Stimulated activated CD4-positive, alpha-beta T cell treated with anti-CD3 and anti-CD28 coated beads, Interleukin-4, amount 100 ng/mL, for 24 hours (primary cell): ENCODE results near the gene ST8SIA1.
"Not testable (repeated sequence)": the region's sequence is repeated elsewhere in the genome, so short reads cannot be mapped to it uniquely, and the experiment has no call there.

ENCODE experiments used
- DNase-seq: peaks from one replicate; pipeline ENCODE4 v3.0.0-alpha.2; 2020

ST8SIA1 gene, protein sequence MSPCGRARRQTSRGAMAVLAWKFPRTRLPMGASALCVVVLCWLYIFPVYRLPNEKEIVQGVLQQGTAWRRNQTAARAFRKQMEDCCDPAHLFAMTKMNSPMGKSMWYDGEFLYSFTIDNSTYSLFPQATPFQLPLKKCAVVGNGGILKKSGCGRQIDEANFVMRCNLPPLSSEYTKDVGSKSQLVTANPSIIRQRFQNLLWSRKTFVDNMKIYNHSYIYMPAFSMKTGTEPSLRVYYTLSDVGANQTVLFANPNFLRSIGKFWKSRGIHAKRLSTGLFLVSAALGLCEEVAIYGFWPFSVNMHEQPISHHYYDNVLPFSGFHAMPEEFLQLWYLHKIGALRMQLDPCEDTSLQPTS

DNA sequence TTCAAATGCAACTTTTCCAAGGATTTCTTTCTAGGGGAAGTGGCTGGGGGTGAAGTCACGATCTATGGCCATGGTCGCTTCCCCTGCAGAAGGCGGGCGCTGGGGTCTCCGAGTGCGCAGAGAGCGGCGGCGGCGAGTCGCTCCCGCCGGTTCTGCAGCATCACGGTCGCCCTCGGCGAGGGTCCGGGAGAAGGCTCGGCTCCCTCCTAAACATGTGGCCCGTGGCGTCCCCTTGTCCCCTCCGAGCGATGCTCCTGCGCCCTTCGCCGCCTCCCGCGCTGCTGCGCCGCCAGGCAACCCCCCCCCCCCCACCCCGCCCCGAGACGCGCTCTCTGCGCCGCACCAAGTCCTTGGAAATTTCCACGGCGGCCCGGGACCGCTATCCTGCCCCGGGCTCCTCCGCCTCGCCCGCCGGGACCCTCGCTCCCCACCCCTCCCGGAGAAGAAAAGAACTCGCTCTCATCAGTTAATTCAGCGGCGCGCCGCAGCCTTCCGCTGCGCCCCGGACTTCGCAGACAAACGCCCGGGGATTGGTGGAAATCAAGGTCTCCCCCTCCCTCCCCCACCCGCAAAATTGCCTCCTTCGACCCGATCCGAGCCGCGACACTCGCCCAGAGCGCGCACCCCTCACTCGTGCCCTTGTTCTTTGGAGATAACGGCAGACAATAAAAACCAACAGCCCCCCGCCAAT is at the start of gene ST8SIA1:
Gene ST8SIA1 (minus strand): TSS at position 298 of the 691 bp plus-strand sequence. CDS start 475 bp downstream, outside the sequence.
- peak; percentile 52 for DNase-seq

GRCh38 chr12:22380031-22380430 is 45.5 kb upstream of the ST8SIA1 start:
- DNase-seq, result no peak

DNA sequence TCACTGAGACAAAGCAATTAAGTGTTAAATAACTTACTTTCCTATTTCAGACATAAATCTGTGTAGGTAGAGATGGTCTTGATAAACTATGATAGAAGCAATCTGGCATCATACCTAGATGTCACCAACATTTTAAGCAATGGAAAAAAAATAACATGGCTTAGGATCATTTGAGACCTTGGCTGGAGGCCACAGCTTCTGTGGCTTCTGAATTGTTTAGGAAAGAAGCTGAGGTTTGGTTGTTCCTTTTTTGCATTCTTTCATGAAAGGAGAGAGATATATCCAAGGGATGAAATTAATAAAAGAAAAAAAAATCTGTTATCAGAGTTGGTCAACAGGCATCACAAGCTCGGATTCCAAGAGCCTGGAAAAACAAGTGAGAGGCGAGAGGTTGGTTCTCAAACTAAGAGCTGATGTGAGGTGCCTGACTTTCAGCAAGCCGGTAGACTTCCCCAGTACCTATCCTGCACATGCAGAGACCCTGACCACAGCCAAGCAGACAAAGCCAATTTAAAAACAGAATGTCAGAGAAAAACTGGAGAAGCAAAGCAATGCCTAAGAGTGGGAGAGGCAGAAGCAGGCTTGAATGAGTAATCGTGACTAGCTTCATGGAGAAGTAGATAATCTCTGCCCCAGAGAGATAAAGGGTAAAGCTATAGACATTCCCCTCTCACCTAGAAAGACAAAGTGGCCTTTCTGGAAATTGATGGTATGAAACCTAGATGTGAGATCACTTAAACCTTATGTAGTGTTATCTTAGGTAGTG is 43.4 kb upstream of the ST8SIA1 start:
- DNase-seq, result no peak

- not testable (repeated sequence) for DNase-seq
These were observed 42.2 kb upstream of the ST8SIA1 start for GRCh38 chr12:22376596-22377150.

GRCh38 chr12:22374508-22374907 is 40.0 kb upstream of the ST8SIA1 start:
- no peak for DNase-seq

GRCh38 chr12:22372277-22372837 is 37.9 kb upstream of the ST8SIA1 start:
- no peak for DNase-seq

- no peak for DNase-seq
These were observed 31.7 kb upstream of the ST8SIA1 start for GRCh38 chr12:22366181-22366580.

GRCh38 chr12:22361785-22362184 is 27.3 kb upstream of the ST8SIA1 start:
- no peak for DNase-seq

DNA sequence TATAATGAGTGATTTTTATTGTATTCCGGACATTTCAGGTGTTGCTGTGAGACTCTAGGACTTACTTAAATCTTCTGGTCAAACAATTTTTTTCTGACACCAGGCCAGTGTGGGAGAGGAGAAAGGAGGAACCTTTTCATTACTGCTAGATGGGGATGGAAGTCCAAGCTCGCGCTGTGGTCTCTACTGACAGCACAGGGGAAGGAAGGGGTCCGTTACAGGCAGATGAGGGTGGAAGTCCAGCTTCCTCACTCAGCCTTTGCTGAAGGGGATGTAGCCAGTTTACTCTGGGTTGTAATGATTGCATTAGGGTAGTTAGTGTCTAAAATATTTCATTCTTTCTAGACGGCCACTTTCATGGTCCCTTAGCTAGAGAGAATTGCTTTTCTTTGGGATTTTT is 26.3 kb upstream of the ST8SIA1 start:
- DNase-seq, result no peak

GRCh38 chr12:22357531-22357930 is 23.0 kb upstream of the ST8SIA1 start:
- DNase-seq, result no peak

DNA sequence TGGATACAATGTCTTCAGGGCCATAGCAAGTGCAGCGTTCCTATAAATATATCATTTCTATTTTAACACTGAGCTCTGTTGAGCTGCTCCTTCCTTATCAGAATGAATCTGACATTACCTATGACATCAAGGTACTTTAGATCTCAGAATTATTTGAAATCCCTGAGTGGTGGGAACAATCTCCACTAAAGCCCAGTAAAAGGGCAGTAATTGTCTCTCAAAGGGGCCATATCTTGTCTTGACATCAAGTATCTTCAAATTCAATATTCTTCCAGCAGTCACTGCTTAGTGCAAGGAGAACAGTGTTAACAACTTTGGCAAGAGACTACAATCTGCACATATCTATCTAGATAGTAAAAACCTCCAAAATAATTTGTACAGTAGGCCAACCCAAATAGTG is 21.7 kb upstream of the ST8SIA1 start:
- no peak for DNase-seq

- no peak for DNase-seq
These were observed 20.6 kb upstream of the ST8SIA1 start for GRCh38 chr12:22355011-22355580.

DNA sequence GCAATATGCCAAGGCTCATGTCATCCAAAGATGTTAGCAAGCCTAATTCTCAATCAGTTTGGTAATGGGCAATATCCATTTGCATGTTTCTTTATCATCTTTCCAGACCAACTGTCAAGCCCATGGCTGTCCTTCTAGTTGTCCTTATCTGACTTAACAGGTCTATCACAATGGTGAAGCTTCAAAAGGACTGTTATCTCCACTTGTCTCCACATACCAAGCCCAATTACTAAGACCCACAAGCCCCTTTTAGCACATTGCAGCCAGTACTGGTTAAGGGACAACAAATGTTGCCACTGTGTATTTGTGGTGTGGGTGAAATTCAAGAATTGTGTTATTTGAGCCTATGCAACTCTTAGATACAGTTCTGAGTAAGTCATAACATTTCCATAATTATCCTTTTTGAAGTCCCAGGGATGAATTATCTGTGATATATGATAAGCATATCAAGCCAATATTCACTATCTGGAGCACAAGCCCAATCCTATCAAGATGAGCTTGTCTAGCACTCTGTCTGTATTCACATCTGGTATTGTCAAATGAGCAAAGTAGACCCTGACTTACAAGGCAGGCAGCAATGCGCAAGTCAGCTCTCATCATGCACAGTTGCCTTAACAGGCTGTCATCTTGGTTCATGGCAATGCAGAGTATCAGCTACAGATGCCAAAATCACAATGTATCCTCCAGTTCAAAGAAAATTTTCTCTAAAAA is 19.3 kb upstream of the ST8SIA1 start:
- DNase-seq, result no peak

DNA sequence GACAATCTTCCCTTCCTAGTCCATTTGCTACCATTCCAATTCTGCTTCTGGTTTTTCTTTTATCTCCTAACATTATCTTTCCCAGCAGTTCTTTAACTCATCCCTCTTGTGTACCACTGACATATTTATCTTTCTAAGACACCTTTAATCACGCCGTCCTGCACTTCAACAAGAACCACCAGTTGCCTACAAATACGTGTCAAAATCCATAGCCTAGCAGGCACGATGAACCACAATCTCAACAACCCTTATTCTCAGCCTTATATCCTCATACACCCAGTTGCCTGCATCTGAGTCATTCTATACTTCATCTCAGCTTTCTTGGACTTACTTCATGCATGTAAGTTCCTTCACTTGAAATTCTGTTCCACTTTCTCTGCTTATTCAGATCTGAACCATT is 16.4 kb upstream of the ST8SIA1 start:
- DNase-seq, result no peak

- DNase-seq, result no peak
These were observed 13.7 kb upstream of the ST8SIA1 start for GRCh38 chr12:22348208-22348607.

DNA sequence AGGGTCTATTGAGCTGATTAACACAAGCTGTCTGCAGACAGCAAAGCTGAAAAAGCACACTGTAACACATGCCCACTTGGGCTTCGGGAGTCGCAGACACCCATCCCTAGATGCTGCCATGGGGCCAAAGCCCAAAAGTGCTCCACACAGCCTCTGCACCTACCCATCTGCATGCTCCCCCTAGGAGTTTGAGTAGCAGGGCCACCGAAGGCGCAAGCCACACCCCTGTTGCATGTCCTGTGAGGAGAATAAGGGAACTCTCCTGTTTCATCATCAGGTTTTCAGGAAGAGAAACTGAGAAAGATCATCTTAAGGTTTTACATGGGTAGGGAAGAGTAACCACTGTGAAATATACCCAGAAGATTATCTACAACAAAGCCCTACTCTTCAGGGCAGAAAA is 5.6 kb upstream of the ST8SIA1 start:
- no peak for DNase-seq

DNA sequence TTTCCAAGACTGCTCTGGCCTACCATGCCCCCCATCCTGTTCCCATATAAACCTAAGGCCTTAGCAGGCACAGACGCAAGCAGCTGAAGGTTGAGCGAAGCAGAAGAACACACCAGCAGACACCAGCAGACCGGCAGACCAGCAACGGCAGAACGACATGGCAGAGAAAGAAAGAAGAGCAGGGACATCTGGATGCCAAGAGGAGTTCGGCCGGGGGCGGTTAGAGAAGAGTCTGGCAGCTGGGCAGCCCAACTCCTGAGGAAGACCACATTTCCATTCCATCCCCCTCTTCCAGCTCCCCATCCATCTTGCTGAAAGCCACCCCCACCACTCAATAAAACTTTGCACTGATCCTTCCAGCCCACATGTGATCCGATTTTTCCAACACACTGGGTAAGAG is 5.2 kb upstream of the ST8SIA1 start:
- no peak for DNase-seq

GRCh38 chr12:22335794-22336166 is 1.3 kb upstream of the ST8SIA1 start:
- DNase-seq, result no peak

- peak; percentile 29 for DNase-seq
These were observed 646 bp downstream of the ST8SIA1 start for GRCh38 chr12:22333713-22334409.

GRCh38 chr12:22333186-22333712 is 1.3 kb downstream of the ST8SIA1 start:
- DNase-seq, result no peak

DNA sequence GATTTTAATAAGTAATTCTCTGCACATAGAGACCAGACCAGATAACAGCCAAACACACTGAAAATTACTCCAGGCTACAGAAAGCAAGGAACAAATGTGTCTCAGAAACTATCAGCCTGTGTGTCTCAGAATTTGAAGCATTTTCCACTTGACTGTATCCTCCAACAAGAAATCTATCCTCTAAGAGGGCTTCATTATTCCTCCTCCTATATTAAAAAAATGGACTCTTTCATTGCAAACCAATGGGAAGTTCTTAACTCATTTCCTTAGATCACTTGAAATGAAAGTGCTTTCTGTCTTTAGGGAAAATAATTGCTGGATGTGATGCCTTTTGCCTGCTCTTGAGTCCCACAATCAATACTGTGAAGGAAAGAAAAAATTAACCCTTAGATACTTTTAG is 2.3 kb downstream of the ST8SIA1 start:
- DNase-seq, result no peak
